ENCODE data around the gene RAB14.

DNA sequence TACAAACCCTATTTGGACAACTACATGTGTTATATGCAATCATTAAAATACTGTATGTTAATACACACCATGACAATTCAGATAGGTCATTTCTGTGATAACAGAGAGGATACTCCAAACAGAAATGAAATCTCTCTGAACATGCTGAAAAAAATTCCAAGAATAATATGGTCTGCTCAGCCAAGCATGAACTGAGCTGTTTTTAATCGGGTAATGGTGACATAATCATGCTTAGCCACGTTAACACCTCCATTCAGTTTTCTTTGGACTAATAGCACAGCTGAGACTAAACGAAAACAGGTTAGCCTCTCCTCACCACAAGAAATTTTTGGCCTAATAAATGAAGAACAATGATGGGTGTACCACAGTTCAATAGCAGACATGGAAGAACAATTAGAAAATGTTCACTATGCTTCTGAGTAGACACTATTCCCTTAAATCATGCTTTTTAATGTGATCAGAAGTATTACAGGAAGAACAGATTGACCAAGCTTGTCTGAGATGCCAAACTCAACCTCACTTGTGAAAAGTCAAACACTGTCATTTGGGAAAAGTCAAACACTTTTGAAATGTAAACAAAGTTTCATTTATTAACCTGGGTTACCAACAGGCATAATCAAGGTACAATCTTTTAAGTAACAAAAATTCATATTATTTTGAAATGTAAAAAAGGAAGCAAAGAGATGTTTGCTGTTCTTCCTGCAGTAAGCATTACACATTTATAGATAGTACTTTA, 19.4 kb downstream of the RAB14 start:
- no peak for TF ChIP-seq POLR2AphosphoS5 (IDR thresholded peaks at IDR 0.05; ENCODE audit: borderline replicate concordance, low read depth, low read length)
- no peak for TF ChIP-seq EZH2 (IDR thresholded peaks at IDR 0.05)
- no peak for TF ChIP-seq FOXP2 (optimal IDR thresholded peaks at IDR 0.05; ENCODE audit: control extremely low read depth, extremely low read length, insufficient read depth)
